IMR-90 (cell line): ENCODE results near the gene PAK6. TPM values are rescaled to one million over a fixed set of nuclear protein-coding genes. Genes with fewer than 3 reads are reported as not detected.
A peak's percentile ranks its signal among the peaks of the same experiment; 100 is the strongest.

Source experiments
- CTCF ChIP-seq: conservative IDR thresholded peaks from 2 replicates; pipeline ENCODE4 v1.5.1; 2012; ENCODE audit warnings: mild to moderate bottlenecking, low read depth, low read length, improper control_type of control experiment
- SMC3 ChIP-seq: fragments of 150-350 bp; IDR thresholded peaks from 2 replicates; pipeline ENCODE4 v1.6.1; 2016; ENCODE audit warnings: low read depth, mild to moderate bottlenecking, antibody characterized with exemption, low read length, moderate library complexity
- polyA plus RNA-seq, 3 experiments: library from polyadenylated mRNA; depleted of rRNA; stranded (reverse); fragments of >200 nt; gene quantifications; 2 replicates each; pipeline ENCODE4 v1.2.3, GENCODE V29; 2012; ENCODE audit warnings: low replicate concordance in 1 of 3
- total RNA-seq: library from RNA; depleted of rRNA; stranded (reverse); fragments of >200 nt; gene quantifications from 2 replicates; pipeline ENCODE4 v1.2.3, GENCODE V29; 2012

PAK6 gene
- total and polyA plus RNA-seq, 2 of the 4 experiments (the other 2 are of a cell fraction): 0.21 TPM; not detected in 1

- peak; percentile 74 for TF ChIP-seq CTCF
- TF ChIP-seq SMC3: peak; percentile 51
These were observed 84.5 kb downstream of the PAK6 start, which contains the start of gene INAFM2 (continued) for GRCh38 chr15:40323239-40323952.
